COLO668 (cell line): Measurements from ENCODE around the gene BTBD1.
A peak's percentile ranks its signal among the peaks of the same experiment; 100 is the strongest.
"Not testable (repeated sequence)": the region's sequence is repeated elsewhere in the genome, so short reads cannot be mapped to it uniquely, and the experiment has no call there.

Experiments used
- DNase-seq: peaks from one replicate; lab custom pipeline; 2025; ENCODE audit not compliant: unreplicated experiment; lab: John Stamatoyannopoulos, UW

Gene BTBD1

DNA sequence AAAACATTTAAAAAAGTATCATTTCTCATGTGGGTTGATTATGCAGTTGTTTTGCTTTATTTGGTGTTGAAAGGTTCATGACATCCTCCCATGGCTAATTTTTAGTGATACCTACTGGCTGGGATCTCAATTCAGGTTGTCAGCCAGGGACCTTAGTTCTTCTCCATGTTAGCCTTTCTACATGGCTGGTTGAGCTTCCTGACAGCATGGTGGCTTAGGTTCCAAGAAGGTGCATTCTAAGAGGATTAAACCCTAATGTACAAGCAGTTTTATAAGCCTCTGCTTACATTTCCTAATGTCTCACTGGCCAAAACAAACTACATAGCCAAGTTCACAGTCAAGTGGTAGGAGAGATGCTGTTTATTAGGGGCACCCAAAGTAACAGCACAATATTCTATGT, 31.0 kb upstream of the BTBD1 start:
- DNase-seq: no peak

DNA sequence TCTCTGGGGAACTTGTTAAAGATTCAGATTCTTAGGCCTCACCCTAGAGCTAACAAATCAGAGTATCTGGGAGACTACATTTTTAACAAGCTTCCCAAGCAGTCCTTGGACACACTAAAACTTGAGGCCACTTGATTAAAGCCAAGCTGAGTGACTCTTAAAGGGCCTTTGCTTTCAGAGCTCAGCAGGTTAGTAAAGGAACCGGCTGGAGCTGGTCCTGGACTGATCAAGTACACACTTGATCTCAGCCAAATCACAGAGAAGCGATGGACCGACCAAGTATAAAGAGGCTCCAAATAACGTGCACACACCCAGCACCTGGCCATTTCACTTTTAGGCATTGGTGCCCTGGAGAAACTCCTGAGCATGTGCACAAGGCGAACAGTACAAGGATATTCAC, 27.5 kb upstream of the BTBD1 start:
- DNase-seq: no peak

DNA sequence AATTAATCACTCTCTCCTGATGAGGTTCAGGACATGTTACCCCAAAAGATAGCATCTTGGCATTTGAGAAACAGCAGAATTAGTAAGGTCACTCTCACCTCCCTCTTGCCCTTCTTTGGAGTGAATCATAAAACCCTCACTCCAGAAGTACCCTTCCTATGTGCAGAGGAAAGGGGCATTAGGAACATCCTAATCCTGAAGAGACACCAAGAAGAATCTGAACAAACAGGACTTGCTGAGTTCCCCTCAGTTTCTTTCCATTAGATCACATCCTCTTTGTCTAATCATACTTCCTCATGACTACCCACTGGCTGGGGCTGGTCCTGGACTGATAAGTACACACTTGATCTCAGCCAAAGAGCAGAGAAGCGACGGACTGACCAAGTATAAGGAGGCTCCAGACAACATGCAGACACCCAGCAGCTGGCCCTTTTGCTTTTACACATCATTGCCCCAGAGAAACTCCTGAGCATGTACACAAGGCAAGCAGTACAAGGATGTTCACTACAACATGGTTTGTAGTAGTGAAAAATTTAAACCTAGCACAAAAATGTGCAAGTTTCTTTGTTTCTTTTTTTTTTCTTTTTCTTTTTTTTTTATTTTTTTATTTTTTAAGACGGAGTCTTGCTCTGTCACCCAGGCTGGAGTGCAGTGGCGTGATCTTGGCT, 25.4 kb upstream of the BTBD1 start:
- no peak for DNase-seq

DNA sequence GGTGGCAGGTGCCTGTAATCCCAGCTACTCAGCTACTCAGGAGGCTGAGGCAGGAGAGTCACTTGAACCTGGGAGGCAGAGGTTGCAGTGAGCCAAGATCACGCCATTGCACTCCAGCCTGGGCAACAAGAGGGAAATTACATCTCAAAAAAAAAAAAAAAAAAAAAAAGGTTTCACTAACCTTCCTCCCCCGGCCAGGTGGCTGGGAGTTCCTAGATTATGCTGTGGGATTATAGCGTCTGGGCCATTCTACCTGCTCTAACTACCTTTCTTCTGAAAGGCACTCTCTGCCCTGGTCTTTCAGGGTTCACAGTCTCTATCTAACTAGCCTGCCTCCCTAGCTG, 24.9 kb upstream of the BTBD1 start:
- not testable (repeated sequence) for DNase-seq

DNA sequence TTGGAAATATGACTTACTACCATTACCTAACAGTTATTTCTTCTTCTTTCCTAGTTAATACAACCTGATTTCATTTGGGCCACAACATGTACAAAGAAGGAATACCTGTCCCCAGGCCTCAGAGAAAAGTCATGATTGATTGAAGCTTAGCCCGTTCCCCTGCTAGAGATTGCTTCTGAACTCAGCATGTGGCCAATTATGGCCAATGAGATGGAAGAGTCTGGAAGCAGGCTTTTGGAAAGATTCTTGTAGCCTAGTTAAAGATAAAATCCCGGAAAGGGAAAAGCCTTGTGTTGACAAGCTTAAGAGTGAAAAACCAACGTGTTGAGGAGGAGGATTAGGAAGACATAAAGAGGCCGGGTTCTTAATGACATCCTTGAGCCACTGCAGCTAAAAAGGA, 23.4 kb upstream of the BTBD1 start:
- DNase-seq: no peak

DNA sequence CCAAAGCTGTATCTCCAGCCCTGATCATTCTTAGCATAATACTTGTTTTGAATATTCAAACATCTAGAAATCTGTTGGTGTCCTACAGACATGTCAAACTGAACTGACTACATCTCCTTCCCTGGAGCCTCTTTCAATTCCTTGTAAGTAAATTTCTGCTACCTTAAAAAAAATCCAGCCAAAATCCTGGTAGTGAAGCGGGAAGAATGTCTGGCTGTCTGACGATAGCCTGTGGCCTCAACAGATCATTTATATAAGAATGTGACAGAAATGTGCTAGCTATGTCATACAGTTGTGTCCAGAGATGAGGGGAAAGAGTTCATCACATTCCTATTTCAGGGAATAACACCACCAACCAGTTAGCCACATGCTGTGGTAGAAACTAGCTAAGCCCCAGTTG, 21.8 kb upstream of the BTBD1 start:
- no peak for DNase-seq

DNA sequence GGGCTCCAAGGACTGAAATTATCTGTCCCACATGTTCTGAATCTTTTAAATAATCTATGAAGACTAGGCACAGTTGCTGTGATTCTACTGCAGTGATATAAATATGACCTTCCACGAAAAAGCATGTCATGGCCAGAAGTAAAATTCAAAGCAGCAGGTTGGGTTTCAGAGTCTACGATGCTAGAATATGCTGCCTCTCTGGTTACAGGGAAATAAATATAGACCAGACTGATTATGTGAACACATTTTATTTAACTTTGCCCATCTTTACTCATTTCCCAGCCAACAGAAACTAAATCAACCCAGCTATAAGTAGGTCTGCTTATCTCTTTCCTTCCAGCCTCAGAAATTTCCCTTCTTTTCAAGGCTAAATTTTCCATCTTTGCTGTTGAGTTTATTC, 20.5 kb upstream of the BTBD1 start:
- DNase-seq: no peak

DNA sequence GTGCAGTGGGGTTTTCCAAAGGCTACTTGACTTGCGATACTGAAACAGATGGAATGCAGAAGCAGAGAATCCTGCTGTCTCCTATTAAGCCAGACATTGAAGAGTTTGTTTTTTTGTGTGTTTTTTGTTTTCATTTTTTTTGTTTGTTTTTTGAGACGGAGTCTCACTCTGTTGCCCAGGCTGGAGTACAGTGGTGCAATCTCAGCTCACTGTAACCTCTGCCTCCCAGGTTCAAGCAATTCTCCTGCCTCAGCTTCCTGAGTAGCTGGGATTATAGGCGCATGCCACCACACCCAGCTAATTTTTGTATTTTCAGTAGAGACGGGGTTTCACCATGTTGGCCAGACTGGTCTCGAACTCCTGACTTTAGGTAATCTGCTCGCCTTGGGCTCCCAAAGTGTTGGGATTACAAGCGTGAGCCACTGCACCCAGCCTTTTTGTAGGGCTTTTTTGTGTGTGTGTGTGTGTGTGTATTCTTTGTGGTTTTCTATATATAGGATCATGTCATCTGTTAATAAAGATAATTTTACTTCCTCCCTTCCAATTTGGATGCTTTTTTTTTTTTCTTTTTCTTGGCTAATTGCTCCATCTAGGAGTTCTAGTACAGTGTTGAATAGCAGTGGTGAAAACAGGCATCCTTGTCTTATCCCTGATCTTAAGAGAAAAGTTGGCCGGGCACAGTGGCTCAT, 19.0 kb upstream of the BTBD1 start:
- DNase-seq: not testable (repeated sequence)

DNA sequence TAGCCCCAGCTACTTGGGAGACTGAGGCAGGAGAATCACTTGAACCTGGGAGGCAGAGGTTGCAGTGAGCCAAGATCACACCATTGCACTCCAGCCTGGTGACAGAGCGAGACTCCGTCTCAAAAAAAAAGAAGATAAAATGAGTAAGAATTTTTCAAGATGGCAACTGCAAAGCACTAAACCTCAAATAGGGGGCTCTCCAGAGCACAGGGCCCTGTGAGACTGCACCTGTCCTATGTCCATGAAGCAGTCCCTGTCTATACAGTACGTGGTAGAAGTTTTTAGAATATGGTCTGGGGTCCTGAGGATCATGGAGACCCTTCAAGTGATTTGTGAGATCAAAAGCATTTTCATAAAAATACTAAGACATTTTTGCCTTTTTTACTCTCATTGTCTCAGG, 18.4 kb upstream of the BTBD1 start:
- DNase-seq: not testable (repeated sequence)

DNA sequence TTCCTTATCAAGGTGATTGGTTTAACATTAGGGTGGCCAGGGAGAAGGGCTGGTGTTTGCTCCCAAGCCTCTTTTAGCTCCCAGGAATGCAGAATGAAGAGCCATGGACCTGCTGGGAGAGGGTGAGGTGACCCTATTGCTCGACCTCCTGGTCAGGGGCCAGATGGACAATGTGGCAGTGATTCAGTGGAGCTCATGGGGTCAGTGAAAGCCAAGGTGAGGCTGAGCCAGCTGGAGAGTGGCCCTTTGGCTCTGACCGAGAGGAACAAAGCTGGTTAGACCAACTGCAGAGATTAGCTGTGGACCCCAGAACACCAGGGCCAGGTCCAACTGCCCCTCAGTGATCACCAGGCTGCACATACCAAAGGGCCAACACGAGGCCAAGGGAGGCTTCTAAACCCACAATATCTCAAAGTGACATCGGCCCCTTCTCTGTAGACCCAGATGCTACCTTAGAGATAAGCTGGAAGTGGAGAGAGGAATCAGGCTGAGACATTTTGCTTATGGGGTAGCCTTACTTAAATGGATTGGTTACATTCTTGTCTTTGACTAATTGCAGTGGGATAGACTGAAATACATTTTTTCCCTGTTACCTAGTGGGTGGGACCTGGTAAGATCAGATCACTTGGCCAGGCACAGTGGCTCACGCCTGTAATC, 15.8 kb upstream of the BTBD1 start:
- no peak for DNase-seq

DNA sequence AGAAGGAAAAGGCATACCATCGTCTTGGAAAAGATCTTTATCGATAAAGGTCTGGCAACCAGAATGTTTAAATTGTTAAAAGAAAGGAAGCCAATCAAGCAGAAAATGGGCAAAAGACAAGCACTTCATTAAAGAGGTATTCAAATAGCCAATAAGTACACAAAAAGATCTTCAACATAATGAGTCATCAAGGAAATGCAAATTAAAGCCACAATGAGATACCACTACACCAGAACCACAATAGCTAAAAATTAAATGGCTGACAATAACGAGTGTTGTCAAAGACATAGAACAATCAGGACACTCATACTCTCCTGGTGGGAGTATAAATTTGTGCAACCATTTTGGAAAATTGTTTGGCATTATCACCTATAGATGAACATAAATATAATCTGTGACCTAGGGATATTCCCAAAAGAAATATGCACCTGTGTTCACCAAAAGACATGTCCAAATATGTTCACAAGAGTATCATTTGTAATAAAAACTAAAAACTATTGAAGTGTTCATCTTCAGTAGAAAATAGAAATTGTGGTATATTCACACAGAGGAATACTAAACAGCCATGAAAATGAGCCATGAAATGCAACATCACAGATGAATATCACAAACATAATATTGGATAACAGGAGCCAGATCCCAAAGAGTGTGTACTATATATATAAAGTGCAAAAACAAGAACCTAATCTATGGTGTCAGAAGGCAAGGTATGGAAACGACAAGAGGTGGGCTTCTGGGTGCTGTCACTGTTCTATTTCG, 14.4 kb upstream of the BTBD1 start:
- DNase-seq: no peak

DNA sequence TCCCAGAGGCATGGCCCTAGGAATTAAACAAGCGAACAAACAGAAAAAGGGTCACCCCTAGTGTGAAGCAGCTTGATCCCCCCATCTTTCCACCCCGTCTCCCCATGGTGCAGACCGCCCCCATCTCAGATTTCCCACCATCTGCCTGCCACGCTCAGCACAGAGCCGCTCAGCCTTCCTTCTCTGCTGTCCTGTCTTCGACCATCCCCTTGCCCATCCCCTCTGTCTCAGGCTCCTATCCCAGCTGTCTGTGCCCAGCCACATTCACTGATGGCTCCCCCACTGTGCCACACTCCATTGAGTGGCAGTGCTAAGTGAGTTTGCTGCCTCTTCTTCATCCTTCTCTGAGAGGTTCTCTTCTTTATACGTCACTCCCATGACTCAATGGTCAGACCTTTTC, 11.7 kb upstream of the BTBD1 start:
- no peak for DNase-seq

DNA sequence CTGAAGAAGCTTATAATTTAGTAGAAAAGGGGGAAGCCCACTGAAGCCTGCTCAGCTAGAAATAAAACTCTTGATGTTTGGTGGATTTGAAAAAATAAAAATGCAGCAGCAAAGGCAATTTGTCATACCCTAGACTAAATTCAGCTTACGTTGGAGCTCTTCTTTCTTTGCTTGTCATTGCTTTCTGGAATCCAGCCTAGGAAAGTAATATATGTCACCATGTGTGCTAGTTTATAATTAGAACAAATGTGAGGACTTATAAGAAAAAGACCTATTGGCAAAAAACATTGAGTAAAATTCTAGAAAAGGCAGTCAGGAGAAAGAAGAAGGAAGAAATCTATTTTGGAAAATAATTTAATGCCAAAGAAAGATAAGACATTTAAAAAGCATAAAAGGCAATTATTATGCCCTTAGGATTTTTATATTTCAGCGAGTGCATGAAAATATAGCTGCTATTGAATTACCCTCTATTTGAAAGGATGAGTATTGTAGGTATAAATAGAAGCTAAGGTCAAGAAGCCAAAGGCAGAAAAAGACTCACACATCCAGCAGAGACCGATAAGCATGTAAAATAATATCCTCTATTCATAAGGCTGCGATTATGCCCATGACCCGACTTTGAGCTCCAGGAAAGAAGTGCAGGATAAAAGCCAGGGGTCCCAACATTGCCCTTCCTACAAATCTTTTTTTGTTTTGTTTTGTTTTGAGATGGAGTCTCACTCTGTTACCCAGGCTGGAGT, 10.6 kb upstream of the BTBD1 start:
- DNase-seq: no peak

DNA sequence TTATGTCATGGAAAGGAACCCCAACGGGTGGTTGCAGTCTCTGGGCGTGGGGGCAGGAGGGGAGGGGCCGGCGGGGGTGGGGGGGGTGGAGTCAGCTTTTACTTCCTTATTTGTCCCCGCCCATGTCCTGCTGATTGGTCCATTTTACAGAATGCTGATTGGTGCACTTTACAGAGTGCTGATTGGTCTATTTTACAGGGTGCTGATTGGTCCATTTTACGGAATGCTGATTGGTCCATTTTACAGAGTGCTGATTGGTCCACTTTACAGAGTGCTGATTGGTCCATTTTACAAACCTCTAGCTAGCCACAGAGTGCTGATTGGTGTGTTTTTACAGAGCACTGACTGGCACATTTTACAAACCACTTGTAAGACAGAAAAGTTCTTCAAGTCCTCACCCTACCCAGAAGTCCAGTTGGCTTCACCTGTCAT, 2.2 kb upstream of the BTBD1 start:
- DNase-seq: not testable (repeated sequence)

DNA sequence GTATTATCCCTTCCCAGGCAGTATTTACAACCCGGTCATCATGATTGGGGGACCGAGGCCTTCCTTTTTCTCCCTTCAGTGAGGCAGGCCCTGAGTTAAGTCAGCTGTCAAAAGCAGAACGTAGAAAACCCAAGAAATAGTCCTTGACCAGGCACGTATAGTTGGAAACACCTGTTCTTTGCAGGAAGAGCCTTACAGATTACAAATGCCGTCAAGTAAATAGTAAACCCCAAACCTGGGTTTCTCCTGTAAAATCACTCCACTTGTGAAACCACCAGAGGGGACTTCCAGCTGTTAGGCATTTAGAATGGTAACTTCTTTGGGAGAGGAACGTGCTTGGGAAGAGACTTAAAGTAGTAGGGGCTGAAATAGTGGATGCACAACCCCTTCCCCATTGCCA, 1.0 kb upstream of the BTBD1 start:
- DNase-seq: no peak

DNA sequence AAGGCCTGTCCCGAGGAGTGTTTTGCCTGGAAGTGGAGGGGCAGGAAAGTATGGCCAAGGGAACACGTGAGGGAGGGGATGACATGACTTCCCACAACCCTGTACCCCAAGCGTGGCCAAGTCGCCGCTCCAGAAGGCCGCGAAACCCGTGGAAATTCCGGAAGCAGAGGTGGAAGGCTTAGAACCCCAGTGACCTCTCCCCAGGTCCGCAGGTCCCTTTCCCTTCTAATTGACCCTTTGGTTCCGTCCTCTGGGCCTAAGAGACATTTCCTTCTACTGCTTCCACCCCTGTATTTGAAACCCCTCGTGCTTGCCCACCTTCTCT, 548 bp upstream of the BTBD1 start:
- DNase-seq: no peak

DNA sequence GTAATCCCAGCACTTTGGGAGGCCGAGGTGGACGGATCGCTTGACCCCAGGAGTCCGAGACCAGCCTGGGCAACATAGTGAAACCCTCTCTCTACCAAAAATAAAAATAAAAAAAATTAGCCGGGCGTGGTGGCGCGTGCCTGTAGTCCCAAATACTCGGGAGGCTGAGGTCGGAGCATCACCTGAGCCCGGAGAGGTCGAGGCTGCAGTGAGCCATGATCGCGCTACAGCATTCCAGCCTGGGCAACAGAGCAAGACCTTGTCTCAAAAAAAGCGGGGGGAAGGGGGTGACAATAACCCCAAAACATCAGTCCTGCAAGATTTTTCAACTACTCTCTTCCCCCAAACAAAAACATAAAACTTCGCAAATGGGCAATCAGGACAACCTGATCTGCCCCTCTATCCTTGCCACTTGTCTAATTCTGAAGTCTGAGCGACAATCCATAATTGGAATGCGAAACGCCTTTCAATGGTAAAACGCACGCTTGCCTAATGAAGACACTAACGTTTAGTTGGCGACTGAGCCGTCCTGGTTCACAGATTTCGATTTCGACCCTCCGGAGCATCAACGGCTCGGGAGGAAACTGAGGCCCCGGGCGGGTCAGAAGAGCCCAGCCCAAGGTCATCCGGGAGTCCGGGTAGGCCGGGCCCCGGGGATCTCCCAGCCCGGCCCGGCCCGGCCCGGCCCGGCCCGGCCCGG, 868 bp downstream of the BTBD1 start:
- DNase-seq: peak; percentile 10

DNA sequence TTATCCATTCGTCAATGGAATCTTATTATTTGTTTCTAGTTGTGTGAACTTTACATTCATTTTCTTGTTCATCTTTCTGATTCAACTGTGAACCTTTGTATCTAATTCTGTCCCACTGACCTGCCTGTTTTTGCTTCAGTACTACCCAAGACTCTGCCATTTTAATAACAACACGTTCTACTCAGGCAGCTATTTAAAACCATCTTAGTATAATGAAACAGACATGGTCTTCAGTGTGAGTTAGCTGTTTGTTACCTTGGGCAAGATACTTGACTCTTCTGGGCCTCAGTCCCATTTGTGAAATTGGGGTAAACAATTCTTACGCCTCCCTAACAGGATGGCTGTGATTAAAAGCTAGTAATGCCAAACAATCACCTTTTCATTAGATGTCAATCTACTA, 1.6 kb downstream of the BTBD1 start:
- DNase-seq: no peak

DNA sequence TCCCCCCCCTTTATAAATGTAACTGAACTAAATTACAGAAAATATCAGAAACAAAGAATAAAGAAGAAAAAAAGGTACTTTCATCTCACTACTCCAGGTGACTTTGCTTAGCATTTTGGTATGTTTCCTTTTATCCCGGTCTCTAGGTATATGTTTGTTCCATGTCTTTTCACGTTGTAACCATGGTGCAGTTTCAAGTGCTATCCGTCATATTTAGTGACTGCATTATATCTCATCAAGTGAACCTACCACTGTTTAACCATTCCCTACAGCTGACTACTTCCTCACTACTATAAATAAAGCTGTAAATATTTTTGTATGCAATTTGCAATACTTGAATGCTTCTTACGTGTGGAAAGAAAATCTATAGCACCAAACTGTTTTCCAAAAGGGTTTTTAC, 2.2 kb downstream of the BTBD1 start:
- peak; percentile 36 for DNase-seq

DNA sequence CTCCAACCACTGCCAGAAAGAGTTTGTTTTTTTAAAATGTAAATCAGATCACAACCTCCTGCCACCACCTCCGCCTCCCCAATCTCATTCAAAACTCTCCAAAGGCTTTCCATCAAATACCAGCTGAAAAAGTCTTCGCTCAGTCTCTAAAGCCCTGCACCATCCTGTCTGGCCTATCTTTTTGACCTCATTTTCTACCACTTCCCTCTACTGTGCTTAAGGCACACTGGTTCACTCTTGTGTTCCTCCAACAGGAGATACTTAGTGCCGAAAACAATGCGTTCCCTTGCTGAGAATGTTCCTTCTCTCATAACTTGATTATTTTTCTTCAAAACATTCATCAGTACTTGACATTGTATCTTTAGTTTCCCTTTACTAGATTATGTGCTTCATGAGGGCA, 3.5 kb downstream of the BTBD1 start:
- DNase-seq: no peak

DNA sequence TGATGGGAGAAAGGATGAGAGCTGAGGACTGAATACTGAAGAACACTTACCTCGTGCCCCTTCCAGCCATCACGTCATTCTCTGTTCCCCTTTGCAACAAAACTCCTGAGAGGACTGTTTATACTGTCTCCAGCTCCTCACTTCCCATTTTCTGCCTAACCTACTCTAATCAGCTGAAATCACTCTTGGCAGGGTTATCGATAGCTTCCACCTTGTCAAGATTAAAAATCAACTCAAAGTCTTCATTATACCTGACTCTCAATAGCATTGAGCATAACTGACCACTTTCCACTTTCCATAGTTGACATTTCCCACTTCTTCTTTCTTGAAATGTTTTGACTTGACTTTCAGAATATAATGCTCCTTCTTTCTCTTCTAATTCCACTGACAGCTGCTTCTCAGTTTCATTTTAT, 4.3 kb downstream of the BTBD1 start:
- no peak for DNase-seq
